Measurements from ENCODE around the gene RRP12.

Gene RRP12

GRCh38 chr10:97307866-97308780 lies 93.0 kb downstream of the RRP12 start:
- DNase-seq, result no peak

DNA sequence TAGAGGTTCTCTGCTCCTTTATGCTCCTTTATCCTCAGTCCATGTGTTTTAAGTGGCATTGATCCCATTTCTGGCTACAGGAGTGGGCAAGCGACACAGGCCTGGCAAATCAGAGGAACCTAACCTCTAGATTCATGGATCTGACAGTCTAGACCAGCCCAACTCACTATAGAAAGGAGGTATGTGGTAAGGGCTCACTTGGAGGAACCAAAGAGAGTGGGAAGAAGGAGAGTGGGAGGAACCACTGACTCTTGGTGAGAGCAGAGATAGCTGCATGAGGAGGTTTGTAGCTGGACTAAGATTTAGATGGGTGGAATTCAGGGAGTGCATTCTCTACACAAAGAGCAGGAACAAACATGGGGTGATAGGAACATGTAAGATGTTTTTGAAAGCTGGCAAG lies 93.7 kb downstream of the RRP12 start:
- DNase-seq, result no peak
